ENCODE data around the gene CARNS1.

- TF ChIP-seq, protein P1, sequence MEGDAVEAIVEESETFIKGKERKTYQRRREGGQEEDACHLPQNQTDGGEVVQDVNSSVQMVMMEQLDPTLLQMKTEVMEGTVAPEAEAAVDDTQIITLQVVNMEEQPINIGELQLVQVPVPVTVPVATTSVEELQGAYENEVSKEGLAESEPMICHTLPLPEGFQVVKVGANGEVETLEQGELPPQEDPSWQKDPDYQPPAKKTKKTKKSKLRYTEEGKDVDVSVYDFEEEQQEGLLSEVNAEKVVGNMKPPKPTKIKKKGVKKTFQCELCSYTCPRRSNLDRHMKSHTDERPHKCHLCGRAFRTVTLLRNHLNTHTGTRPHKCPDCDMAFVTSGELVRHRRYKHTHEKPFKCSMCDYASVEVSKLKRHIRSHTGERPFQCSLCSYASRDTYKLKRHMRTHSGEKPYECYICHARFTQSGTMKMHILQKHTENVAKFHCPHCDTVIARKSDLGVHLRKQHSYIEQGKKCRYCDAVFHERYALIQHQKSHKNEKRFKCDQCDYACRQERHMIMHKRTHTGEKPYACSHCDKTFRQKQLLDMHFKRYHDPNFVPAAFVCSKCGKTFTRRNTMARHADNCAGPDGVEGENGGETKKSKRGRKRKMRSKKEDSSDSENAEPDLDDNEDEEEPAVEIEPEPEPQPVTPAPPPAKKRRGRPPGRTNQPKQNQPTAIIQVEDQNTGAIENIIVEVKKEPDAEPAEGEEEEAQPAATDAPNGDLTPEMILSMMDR (IDR thresholded peaks at IDR 0.05): no peak
- TF ChIP-seq POLR2A (IDR thresholded peaks at IDR 0.05): no peak
These were observed 50.9 kb downstream of the CARNS1 start for GRCh38 chr11:67466367-67466766.

Measured in testis (tissue), 2 donors.